ENCODE results near the gene CD109. TPM values are rescaled to one million over a fixed set of nuclear protein-coding genes. Genes with fewer than 3 reads are reported as not detected.
A peak's percentile ranks its signal among the peaks of the same experiment; 100 is the strongest.

Gene CD109
- total RNA-seq, 1 donor: 170 TPM

GRCh38 chr6:73752943-73753342 is 56.9 kb downstream of the CD109 start:
- DNase-seq (ENCODE audit: low read depth): no peak
- TF ChIP-seq CTCF (IDR thresholded peaks at IDR 0.05; ENCODE audit: insufficient read depth, low read length): no peak
- no peak overlapping the region for H3K4me3 ChIP-seq (ENCODE audit: low read depth, low read length)

- no peak for TF ChIP-seq CTCF (IDR thresholded peaks at IDR 0.05; ENCODE audit: insufficient read depth, low read length)
- DNase-seq (ENCODE audit: low read depth): no peak
Measured at GRCh38 chr6:73766040-73766439, 70.0 kb downstream of the CD109 start.

GRCh38 chr6:73768558-73768957 is 72.6 kb downstream of the CD109 start:
- no peak overlapping the region for H3K4me3 ChIP-seq (ENCODE audit: low read depth, low read length)
- DNase-seq (ENCODE audit: low read depth): no peak
- TF ChIP-seq CTCF (IDR thresholded peaks at IDR 0.05; ENCODE audit: insufficient read depth, low read length): no peak

More at GRCh38 chr6:73766040-73766439, 70.0 kb downstream of the CD109 start:
- no peak overlapping the region for H3K4me3 ChIP-seq (ENCODE audit: low read depth, low read length)

- H3K4me3 ChIP-seq (ENCODE audit: low read depth, low read length): no peak overlapping the region
- TF ChIP-seq CTCF (IDR thresholded peaks at IDR 0.05; ENCODE audit: insufficient read depth, low read length): no peak
Measured at GRCh38 chr6:73769976-73770375, 74.0 kb downstream of the CD109 start.

GRCh38 chr6:73774311-73774774 is 78.3 kb downstream of the CD109 start:
- H3K4me3 ChIP-seq (ENCODE audit: low read depth, low read length): no peak overlapping the region
- DNase-seq (ENCODE audit: low read depth): peak; percentile 87
- TF ChIP-seq CTCF (IDR thresholded peaks at IDR 0.05; ENCODE audit: insufficient read depth, low read length): no peak

More at GRCh38 chr6:73769976-73770375, 74.0 kb downstream of the CD109 start:
- no peak for DNase-seq (ENCODE audit: low read depth)

- H3K4me3 ChIP-seq (ENCODE audit: low read depth, low read length): no peak overlapping the region
- DNase-seq (ENCODE audit: low read depth): no peak
- no peak for TF ChIP-seq CTCF (IDR thresholded peaks at IDR 0.05; ENCODE audit: insufficient read depth, low read length)
Measured at GRCh38 chr6:73779943-73780342, 83.9 kb downstream of the CD109 start.

- no peak for DNase-seq (ENCODE audit: low read depth)
- H3K4me3 ChIP-seq (ENCODE audit: low read depth, low read length): no peak overlapping the region
- no peak for TF ChIP-seq CTCF (IDR thresholded peaks at IDR 0.05; ENCODE audit: insufficient read depth, low read length)
Measured at GRCh38 chr6:73782911-73783310, 86.9 kb downstream of the CD109 start.
